Measurements from ENCODE around the gene GRN.
"Not testable (repeated sequence)": the region's sequence is repeated elsewhere in the genome, so short reads cannot be mapped to it uniquely, and the experiment has no call there.

GRN gene

GRCh38 chr17:44321246-44322120, 23.6 kb upstream of the GRN start:
- no peak for DNase-seq

GRCh38 chr17:44322236-44322895, 22.7 kb upstream of the GRN start:
- no peak for DNase-seq

GRCh38 chr17:44323359-44324091, 21.6 kb upstream of the GRN start:
- no peak for DNase-seq

GRCh38 chr17:44324092-44324570, 21.0 kb upstream of the GRN start:
- no peak for DNase-seq

- peak; percentile 62 to 98 for DNase-seq
Observed at GRCh38 chr17:44324571-44325275, 20.4 kb upstream of the GRN start, which contains the start of gene SLC25A39. Gene SLC25A39, minus strand, starts transcription at chr17:44324823. Its CDS starts 1,261 bp downstream, at chr17:44323562.

- peak; percentile 96 to 99 for DNase-seq
Observed at GRCh38 chr17:44326861-44327444, 18.1 kb upstream of the GRN start.

- no peak for DNase-seq
Observed at GRCh38 chr17:44327715-44328449, 17.2 kb upstream of the GRN start.

- not testable (repeated sequence) for DNase-seq
Observed at GRCh38 chr17:44329516-44329915, 15.6 kb upstream of the GRN start.

- not testable (repeated sequence) for DNase-seq
Observed at GRCh38 chr17:44330263-44330662, 14.8 kb upstream of the GRN start.

- peak; percentile 93 to 97 for DNase-seq
Observed at GRCh38 chr17:44331249-44331760, 13.8 kb upstream of the GRN start.

GRCh38 chr17:44333371-44333770, 11.7 kb upstream of the GRN start:
- DNase-seq, result no peak

GRCh38 chr17:44334315-44334714, 10.8 kb upstream of the GRN start:
- no peak for DNase-seq

- DNase-seq, result peak in 1 of 2 experiments; percentile 30
Observed at GRCh38 chr17:44334727-44335126, 10.4 kb upstream of the GRN start.

GRCh38 chr17:44335564-44335963, 9.5 kb upstream of the GRN start:
- DNase-seq, result no peak

- DNase-seq, result no peak
Observed at GRCh38 chr17:44335968-44336367, 9.1 kb upstream of the GRN start.

GRCh38 chr17:44338702-44339101, 6.4 kb upstream of the GRN start:
- DNase-seq, result no peak

- DNase-seq, result not testable (repeated sequence)
Observed at GRCh38 chr17:44340553-44340952, 4.5 kb upstream of the GRN start.

- no peak for DNase-seq
Observed at GRCh38 chr17:44343510-44344209, 1.4 kb upstream of the GRN start.

GRCh38 chr17:44345454-44346026, 438 bp downstream of the GRN start:
- peak; percentile 72 to 88 for DNase-seq

Measured in NCI-H526 (cell line).